Neural progenitor cell (in vitro differentiated cells): ENCODE results near the gene FSTL4.

Experiments
- EZH2phosphoT487 ChIP-seq: fragments of 200-600 bp; sonication (generic); IDR thresholded peaks from 2 replicates; pipeline ENCODE4 v1.6.1; 2017; ENCODE audit warnings: antibody characterized with exemption
- TF ChIP-seq, protein P1 (sequence below): fragments of 200-600 bp; sonication (generic); IDR thresholded peaks from 2 replicates; pipeline ENCODE4 v1.5.1; 2017; ENCODE audit warnings: antibody characterized with exemption, mild to moderate bottlenecking

DNA sequence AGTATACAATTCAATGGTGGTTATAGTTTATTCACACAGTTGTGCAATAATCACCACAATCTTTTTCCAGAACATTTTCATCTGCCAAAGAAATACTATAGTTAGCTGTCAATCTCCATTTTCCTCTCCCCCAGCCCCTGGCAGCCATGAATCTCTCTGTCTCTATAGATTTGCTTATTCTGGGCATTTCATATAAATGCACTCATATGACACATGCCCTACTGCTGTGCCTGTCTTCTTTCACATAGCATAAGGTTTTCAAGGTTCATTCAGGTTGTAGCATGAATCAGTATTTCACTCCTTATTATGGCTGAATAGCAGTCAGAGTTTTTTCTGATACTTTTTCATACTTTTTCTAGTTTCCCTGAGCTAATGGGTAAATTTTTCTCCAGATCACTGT is 432.9 kb downstream of the FSTL4 start:
- TF ChIP-seq, protein P1, sequence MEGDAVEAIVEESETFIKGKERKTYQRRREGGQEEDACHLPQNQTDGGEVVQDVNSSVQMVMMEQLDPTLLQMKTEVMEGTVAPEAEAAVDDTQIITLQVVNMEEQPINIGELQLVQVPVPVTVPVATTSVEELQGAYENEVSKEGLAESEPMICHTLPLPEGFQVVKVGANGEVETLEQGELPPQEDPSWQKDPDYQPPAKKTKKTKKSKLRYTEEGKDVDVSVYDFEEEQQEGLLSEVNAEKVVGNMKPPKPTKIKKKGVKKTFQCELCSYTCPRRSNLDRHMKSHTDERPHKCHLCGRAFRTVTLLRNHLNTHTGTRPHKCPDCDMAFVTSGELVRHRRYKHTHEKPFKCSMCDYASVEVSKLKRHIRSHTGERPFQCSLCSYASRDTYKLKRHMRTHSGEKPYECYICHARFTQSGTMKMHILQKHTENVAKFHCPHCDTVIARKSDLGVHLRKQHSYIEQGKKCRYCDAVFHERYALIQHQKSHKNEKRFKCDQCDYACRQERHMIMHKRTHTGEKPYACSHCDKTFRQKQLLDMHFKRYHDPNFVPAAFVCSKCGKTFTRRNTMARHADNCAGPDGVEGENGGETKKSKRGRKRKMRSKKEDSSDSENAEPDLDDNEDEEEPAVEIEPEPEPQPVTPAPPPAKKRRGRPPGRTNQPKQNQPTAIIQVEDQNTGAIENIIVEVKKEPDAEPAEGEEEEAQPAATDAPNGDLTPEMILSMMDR, result no peak
- no peak for TF ChIP-seq EZH2phosphoT487
